ENCODE data around the gene HOXD10.

HOXD10 gene

GRCh38 chr2:176107731-176108181 lies 8.8 kb upstream of the HOXD10 start:
- no peak for FAIRE-seq

GRCh38 chr2:176109192-176109901 lies 7.2 kb upstream of the HOXD10 start:
- no peak for FAIRE-seq

GRCh38 chr2:176109946-176110345 lies 6.6 kb upstream of the HOXD10 start:
- no peak for FAIRE-seq

GRCh38 chr2:176110415-176111308 lies 5.9 kb upstream of the HOXD10 start:
- no peak for FAIRE-seq

GRCh38 chr2:176111309-176111663 lies 5.3 kb upstream of the HOXD10 start:
- FAIRE-seq = peak; percentile 74

- FAIRE-seq = no peak
Measured at GRCh38 chr2:176111846-176112374, 4.7 kb upstream of the HOXD10 start.

- no peak for FAIRE-seq
Measured at GRCh38 chr2:176112375-176113302, 3.9 kb upstream of the HOXD10 start.

- FAIRE-seq = no peak
Measured at GRCh38 chr2:176114120-176114929, 2.3 kb upstream of the HOXD10 start.

GRCh38 chr2:176114930-176115625 lies 1.5 kb upstream of the HOXD10 start:
- FAIRE-seq = no peak

- FAIRE-seq = no peak
Measured at GRCh38 chr2:176117162-176117822, 714 bp downstream of the HOXD10 start.

GRCh38 chr2:176117823-176118371 lies 1.3 kb downstream of the HOXD10 start:
- no peak for FAIRE-seq

- FAIRE-seq = peak; percentile 64
Measured at GRCh38 chr2:176118601-176119339, 2.2 kb downstream of the HOXD10 start.

GRCh38 chr2:176120364-176121189 lies 4.0 kb downstream of the HOXD10 start:
- no peak for FAIRE-seq

- no peak for FAIRE-seq
Measured at GRCh38 chr2:176121190-176122051, 4.8 kb downstream of the HOXD10 start.

- no peak for FAIRE-seq
Measured at GRCh38 chr2:176122052-176122682, 5.6 kb downstream of the HOXD10 start.

- no peak for FAIRE-seq
Measured at GRCh38 chr2:176122683-176123410, 6.3 kb downstream of the HOXD10 start, which contains the start of gene HOXD9. TSS of gene HOXD9 (plus strand) at chr2:176122719. CDS start at chr2:176122769, 50 bp downstream.

All from endometrium (tissue), 2 donors.